Activated T-helper 1 cell treated with anti-CD3 and anti-CD28 coated beads, Interleukin-2, amount 50 U/mL, for 16 hours (primary cell): ENCODE results near the gene PRTN3.
A peak's percentile ranks its signal among the peaks of the same experiment; 100 is the strongest.
"Not testable (repeated sequence)": the region's sequence is repeated elsewhere in the genome, so short reads cannot be mapped to it uniquely, and the experiment has no call there.

Experiments
- DNase-seq, 2 donors: peaks; one replicate each; pipeline ENCODE4 v3.0.0-alpha.2; 2020; ENCODE audit warnings: low read depth in 1 of 2, low spot score in 1 of 2

The PRTN3 gene

DNA sequence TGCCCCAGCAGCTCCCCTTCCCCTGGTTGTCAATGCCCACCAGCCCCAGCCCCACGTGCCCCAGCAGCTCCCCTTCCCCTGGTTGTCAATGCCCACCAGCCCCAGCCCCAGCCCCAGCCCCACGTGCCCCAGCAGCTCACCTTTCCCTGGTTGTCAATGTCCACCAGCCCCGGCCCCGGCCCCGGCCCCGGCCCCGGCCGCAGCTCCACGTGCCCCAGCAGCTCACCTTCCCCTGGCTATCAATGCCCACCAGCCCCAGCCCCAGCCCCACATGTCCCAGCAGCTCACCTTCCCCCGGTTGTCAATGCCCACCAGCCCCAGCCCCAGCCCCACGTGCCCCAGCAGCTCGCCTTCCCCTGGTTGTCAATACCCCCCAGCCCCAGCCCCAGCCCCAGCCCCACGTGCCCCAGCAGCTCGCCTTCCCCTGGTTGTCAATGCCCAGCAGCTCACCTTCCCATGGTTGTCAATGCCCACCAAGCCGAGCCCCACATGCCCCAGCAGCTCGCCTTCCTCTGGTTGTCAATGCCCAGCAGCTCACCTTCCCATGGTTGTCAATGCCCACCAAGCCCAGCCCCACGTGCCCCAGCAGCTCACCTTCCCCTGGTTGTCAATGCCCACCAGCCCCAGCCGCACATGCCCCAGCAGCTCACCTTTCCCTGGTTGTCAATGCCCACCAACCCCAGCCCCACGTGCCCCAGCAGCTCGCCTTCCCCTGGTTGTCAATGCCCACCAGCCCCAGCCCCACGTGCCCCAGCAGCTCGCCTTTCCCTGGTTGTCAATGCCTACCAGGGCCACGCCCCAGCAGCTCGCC is 38.2 kb downstream of the PRTN3 start:
- DNase-seq, result not testable (repeated sequence)

DNA sequence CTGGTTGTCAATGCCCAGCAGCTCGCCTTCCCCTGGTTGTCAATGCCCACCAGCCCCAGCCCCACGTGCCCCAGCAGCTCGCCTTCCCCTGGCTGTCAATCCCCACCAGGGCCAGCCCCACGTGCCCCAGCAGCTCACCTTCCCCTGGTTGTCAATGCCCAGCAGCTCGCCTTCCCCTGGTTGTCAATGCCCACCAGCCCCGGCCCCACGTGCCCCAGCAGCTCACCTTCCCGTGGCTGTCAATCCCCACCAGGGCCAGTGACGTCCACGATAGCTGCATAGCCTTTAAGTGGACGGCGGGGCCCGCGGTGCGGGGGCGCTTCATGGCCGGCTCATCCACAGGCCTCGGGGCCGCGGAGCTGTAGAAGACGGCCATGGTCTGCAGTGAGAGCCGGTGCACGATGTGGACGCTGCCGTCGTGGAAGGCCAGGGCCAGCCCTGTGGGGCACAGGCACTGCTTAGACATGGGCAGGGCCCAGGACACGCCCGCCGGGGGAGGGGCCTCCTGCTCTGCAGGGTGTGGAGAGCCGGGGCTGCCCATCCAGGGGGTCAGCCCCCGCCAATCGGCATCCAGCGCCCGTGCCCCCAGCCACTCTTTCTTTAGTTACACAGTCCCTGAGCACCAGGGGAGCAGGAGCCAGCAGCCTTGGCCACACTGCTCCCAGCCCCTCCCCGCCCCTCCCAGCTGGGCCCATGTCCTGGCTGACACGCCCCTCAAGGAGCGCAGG is 39.1 kb downstream of the PRTN3 start:
- DNase-seq, result no peak

DNA sequence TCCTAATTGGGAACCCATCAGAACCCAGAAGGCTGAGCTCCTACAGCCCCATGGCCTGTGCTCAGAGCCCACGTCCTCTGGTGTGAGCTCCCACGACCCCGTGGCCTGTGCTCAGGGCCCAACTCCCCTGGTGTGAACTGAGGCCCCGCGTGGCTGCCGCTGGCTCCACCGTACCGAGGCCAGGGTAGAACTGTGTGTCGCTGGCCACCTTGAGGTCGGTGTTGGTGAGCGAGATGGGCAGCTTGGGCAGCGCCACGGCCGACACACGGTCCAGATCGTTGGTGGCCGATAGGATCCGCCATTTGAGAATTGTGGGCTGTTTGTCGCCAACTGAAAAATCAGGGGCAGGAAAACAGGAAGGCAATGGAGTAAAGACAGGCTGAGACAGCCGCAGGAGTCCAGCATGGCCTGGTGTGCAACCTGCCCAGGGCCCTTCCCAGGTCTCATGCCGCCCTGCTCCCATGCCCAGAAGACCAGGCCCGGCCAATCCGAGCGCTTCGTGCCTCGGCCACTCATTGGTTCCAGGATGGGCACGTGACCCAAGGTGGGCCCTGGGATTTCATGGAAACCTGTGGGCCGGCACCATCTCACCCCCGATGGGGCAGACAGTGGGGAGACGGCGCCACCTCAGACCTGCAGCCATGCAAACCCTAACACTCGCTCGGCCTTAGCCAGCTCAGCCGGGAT is 40.7 kb downstream of the PRTN3 start:
- DNase-seq, result no peak

DNA sequence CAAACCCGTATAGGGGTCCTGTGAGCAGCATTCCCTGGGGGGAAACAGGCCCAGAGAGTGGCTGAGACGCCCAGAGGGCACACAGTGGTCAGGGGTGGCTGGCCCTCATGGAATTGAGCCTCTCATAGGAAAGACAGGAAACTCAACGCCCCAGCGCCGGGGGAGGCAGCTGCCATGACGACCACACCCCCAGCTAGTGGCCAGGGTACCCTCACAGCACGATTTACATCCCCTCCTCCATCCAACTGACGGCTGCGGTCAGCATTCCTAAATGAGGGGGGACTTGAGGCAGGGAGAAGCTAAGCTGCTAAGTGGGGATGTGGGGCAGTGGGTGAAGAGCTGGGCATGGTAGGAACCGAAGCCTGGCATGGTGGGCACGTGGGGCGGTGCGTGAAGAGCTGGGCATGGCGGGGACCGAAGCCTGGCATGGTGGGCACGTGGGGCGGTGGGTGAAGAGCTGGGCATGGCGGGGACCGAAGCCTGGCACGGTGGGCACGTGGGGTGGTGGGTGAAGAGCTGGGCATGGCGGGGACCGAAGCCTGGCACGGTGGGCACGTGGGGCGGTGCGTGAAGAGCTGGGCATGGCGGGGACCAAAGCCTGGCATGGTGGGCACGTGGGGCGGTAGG is 42.2 kb downstream of the PRTN3 start:
- DNase-seq, result no peak

DNA sequence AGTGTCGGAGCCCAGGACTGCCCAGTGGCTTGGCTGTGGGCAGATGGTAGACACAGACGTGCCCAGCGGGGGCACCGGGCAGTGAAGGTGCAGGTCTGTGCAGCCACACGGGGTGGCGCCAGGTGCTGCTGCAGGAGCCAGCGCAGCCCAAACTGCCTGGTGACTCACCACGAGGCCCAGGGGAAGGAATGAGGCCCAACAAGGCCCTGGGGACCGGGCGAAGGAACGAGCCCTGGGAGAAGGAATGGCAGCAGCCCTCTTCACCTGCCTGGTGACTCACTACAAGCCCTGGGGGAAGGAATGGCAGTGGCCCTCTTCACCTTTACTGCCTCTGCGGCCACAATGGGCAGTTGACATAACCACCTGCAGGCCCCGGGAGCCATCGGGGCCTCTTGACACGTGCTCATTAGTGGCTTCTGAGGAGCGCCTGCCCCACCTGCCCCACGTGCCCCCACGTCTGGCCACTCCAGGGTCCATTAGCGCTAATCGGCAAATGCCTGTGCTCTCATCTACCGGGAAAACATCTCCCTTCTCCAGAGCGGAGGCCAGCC is 42.9 kb downstream of the PRTN3 start:
- no peak for DNase-seq

DNA sequence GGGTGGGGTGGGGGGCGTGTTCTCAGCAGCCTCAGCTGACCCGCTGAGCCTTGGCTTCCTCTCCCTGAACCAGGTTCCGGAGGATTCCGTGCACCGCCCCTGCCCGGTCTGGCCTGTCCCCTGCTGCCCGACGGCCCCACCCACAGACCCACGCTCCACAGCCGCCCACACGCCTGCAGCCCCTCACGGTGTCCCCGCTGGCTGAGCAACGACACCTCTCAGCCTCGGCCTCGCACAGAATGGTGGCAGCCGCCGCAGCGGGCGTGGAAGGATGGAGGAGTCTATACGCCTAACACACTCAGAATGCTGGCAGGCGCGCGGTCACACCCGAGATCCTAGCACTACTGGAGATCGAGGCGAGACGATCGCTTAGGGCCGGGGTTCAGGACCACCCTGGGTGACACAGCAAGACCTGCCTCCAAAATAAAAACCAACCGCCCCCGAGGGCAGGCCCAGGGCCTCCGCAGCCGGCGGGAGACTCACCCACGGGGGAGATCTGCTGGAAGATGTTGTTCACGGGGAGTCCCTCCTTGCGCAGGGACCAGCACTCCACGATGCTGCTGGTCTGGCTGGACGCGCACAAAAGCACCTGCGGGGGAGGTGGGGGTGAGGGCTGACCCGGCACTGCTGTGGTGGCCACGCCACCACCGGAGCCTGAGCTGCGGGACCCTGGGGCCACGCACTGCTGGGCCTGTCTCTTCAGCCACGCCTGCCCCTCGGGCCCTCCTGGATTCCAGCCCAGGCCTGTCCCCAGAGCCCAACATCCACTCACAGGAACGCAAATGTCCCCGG is 43.8 kb downstream of the PRTN3 start:
- no peak for DNase-seq

DNA sequence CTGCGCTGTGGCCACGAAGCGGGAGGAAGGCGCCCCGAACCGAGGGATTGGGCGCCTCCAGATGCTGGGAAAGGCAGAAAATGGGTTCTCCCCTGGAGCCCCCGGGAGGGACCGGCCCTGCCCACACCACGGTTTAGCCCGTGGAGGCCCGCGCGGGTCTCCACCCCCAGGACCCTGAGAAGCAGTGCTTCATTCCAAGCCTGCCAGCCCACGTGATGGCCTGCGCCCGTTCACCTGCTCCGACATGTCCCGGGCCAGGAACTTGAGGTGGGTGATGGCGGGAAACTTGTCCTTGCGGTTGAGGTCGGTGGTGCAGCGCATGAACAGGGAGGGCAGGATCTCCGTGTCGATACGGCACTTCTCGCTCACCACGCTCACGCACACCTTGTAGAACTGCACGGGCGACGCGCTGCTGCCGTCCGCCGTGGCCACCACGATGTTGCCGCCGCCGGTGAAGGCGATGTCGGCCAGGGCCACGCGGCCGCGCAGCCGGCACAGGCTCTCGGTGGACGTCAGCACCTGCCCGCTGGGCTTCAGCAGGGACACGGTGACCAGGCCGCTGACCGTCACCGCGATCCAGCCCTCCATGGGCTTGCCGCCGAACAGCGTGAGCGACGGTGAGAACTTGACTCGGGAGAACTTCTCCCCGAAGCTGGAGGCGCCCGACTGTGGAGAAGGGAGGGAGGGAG is 44.9 kb downstream of the PRTN3 start:
- DNase-seq, result no peak

DNA sequence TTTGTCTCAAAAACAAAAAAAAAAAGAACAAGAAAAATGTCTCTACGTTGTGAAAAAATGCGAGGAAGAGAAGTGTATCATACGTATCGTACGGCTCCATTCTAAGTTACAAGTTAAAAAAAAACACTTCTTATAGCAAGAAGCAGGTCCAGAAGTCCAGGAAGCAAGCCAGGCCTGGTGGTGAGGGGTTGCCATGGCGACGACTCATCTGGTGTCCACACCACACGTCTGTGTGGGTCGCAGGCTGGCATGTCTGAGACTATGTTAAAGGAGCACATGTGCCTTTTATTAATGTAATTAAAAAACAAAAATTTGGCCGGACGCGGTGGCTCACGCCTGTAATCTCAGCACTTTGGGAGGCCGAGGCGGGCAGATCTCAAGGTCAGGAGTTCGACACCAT is 46.3 kb downstream of the PRTN3 start:
- no peak for DNase-seq

DNA sequence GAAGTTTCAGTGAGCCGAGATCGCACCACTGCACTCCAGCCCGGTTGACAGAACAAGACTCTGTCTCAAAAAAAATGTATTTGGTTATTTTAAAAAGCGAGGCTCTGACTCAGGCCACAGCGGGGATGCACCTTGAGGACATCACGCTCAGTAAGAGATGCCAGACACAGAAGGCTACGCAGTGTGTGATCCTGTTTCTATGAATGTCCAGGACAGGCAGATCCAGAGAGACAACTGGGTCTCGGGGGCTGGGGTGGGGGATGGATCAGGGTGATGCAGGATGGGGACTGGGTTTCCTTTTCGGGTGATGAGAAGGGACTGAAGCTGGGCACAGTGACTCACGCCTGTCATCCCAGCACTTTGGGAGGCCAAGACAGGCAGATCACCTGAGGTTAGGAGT is 46.8 kb downstream of the PRTN3 start:
- DNase-seq, result no peak

DNA sequence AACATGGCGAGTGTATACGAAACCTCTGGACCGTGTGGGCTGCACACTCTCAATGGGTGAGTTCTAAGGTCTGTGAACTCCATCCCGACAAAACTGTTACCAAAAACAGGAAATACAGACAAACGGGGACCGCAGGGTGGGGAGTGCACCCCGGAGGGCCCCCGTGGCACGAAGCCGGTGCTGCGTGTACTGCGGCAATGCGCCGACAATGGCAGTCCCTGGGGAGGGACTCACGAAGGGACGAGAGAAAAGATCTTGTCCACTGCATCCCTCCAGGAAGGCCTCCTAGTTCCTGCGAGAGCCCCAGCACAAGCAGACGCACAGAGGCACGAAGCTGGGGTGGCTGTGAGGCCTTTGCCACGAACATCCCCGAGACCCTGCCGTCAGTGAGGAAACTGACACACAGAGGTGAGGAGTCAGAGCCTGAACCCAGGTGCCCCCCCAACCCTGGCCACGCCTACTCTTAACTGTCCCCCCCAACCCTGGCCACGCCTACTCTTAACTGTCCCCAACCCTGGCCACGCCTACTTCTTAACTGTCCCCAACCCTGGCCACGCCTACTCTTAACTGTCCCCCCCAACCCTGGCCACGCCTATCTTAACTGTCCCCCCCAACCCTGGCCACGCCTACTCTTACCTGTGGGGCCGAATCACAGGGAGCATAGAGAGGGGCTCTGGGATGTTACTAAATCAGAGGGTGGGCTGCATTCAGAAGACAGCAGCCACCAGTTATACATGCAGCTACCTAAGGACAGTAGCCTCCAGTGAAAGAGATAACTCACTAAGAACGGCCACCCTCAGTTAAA is 48.0 kb downstream of the PRTN3 start:
- peak in 1 of 2 donors; percentile 22 for DNase-seq

DNA sequence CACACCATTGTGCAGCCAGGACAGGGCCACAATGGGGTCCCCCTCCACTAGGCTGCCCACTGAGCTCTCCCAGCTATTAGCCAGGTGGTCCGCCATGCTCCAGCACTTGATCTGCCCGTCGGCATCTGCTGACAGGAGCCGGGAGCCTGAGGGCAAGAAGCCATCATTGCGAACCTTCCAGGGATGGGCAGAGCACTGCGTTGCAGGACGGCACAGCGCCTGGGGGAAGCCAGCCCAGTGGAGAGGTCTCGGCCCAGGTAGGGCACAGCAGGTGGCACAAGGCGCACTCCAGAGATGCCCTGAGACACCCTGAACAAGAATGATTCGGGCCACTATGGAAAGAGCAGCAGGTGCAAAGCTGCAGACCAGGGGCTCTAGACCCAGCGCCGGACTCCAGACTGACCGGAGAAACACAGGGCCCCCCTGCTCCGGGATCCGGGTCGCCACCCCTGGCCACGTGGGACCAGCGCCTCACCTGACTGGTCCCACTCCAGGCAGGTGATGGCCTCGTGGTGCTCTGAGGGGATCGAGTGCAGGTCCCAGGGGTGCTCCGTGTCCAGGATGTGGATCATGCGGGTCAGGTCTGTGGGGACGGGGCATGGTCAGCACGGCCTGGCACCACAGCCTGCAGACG is 49.0 kb downstream of the PRTN3 start:
- DNase-seq, result no peak

DNA sequence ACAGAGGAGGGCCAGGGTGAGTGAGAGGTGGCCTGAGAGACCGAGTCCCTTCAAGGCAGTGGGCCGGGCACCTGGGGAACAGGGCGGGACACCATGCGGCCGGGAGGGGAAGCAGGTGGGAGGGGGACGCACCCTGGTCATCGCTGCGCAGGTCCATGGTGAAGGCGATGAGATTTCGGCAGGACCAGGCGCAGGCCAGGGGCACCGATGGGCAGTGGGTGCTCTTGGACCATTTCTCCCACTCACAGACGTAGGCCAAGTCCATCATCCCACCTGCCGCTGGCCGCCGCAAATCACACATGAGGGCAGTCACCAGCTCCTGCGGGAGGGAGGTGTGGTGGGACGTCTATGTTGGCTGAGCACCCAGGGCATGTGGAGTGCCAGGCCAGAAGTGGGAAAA is 50.0 kb downstream of the PRTN3 start:
- DNase-seq, result no peak

DNA sequence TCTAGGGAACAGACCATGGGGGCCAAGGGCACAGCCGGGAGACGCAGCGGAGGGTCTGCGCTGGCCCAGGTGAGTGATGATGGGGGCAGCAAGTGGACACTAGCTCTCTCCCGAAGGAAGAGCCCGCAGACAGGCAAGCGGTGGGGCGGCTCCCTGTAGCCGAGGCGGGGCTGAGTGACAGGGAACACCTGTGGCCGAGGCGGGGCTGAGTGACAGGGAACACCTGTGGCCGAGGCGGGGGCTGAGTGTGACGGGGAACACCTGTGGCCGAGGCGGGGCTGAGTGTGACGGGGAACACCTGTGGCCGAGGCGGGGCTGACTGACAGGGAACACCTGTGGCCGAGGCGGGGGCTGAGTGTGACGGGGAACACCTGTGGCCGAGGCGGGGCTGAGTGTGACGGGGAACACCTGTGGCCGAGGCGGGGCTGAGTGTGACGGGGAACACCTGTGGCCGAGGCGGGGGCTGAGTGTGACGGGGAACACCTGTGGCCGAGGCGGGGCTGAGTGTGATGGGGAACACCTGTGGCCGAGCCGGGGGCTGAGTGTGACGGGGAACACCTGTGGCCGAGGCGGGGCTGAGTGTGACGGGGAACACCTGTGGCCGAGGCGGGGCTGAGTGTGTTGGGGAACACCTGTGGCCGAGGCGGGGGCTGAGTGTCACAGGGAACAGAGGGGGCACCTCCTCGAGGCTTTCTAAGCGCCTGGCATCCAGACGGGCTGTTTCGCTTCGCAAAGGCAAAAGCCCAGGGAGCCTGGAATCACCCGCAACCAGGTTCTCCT is 50.8 kb downstream of the PRTN3 start:
- not testable (repeated sequence) for DNase-seq

DNA sequence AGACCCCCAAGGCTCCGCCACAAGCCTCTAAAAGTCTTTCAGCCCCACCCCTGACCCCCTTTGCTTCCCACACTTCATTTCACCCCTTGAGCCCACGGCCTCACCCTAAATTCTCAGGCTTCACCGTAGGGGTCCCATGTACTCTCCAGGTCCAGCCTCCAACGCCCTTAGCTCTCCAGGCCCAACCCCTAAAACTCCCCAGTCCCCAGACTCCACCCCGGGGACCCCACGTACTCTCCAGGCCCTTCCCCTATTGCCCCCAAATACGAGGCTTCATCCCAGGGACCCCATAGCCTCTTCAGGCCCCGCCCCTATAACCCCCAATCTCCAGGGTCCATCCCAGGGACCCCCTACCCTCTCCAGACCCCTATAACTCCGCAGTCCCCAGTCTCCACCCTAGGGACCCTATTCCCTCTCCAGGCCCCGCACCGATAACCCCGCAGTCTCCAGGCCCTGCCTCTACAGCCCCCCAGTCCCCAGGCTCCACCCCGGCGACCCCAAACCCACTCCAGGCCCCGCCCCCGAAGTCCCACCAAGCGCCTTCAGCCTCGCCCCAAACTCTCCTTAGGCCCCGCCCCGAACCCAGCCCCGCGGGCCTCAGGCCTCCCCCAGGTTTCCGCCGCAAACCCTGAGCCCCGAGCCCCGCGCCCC is 51.6 kb downstream of the PRTN3 start:
- DNase-seq, result no peak

DNA sequence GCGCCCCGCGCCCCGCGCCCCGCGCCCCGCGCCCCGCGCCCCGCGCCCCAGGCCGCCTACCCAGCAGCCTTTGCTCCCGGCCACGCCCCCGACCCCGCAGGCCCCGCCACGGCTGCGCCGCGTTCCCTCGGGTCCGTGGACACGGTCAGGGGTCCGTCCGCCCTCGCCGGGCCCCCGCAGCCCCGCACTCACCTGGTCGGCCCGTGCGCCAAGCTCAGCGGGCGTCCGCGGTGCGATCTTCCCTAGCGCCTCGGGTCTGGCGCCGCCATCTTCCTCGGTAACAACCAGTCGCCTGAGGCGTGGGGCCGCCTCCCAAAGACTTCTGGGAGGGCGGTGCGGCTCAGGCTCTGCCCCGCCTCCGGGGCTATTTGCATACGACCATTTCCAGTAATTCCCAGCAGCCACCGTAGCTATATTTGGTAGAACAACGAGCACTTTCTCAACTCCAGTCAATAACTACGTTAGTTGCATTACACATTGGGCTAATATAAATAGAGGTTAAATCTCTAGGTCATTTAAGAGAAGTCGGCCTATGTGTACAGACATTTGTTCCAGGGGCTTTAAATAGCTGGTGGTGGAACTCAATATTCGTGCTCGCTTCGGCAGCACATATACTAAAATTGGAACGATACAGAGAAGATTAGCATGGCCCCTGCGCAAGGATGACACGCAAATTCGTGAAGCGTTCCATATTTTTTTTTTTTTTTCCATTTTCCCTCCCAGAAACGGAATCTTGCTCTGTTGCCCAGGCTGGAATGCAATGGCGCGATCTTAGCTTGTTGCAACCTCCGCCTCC is 52.3 kb downstream of the PRTN3 start, which contains the start of the genes MED16 and RNU6-9:
MED16 (minus strand) TSS at position 294 of the 796 bp plus-strand sequence. CDS start 2,056 bp downstream, outside the sequence.
RNU6-9 (plus strand) TSS at position 591 of the 796 bp plus-strand sequence.
- DNase-seq, result peak; percentile 73 to 83

DNA sequence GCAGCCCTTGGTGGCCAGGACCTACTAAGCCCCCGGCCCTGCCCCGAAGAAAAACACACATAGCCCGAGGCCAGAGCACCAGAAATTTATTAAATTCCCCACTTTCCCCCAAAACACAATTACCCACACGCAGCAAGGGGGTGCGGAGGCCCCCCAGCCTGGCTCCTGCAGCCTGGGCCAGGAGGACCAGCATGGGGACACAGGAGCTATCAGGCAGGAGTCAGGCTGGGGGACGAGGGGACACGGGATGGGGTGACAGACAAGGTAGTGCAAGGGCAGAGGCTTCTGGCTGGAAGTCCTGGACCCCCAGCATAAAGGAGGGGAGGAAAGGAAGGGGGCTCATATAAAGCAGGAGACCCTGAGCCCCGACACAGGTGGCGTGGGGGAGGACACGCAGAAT is 55.6 kb downstream of the PRTN3 start:
- no peak for DNase-seq
